Lung (tissue), 12 donors: Measurements from ENCODE around the gene SYT8. TPM values are rescaled to one million over a fixed set of nuclear protein-coding genes. Genes with fewer than 3 reads are reported as not detected.

ENCODE experiments used
- ATAC-seq: fragments of 200-7000 bp; cut with Tn5 transposase; one replicate; pipeline ENCODE4 v1.9.1; 2020; ENCODE audit warnings: moderate number of reproducible peaks; ENCODE audit not compliant: insufficient read depth, low FRiP score
- DNase-seq, 3 donors: peaks; one replicate each; pipeline ENCODE4 v3.0.0-alpha.2; 2013 to 2017
- H3K27ac ChIP-seq, 2 donors: one replicate each; pipeline ENCODE4 v1.5.1; 2013; ENCODE audit warnings: mild to moderate bottlenecking in 2 of 2, moderate library complexity in 2 of 2, control low read depth in 1 of 2, inconsistent platforms in 1 of 2, low read depth in 1 of 2, low read length in 1 of 2
- H3K27me3 ChIP-seq, 3 donors: one replicate each; pipeline ENCODE4 v1.5.1; 2013; ENCODE audit warnings: low read length in 2 of 3; ENCODE audit not compliant: control insufficient read depth in 3 of 3, insufficient read depth in 3 of 3
- H3K36me3 ChIP-seq, 4 donors: one replicate each; pipeline ENCODE4 v1.5.1; 2013; ENCODE audit warnings: low read length in 4 of 4, mild to moderate bottlenecking in 1 of 4, moderate library complexity in 1 of 4; ENCODE audit not compliant: control insufficient read depth in 4 of 4, insufficient read depth in 4 of 4
- H3K4me1 ChIP-seq, 5 donors: one replicate each; pipeline ENCODE4 v1.5.1; 2013; ENCODE audit warnings: low read length in 5 of 5, mild to moderate bottlenecking in 2 of 5, moderate library complexity in 1 of 5; ENCODE audit not compliant: control insufficient read depth in 5 of 5, insufficient read depth in 5 of 5
- H3K4me3 ChIP-seq: one replicate; pipeline ENCODE4 v1.5.1; 2013; ENCODE audit warnings: mild to moderate bottlenecking, control low read depth, moderate library complexity
- H3K9ac ChIP-seq, 2 donors: one replicate each; pipeline ENCODE4 v1.5.1; 2013; ENCODE audit warnings: low read length in 2 of 2, control low read depth in 1 of 2; ENCODE audit not compliant: insufficient read depth in 1 of 2
- H3K9me3 ChIP-seq, 4 donors: one replicate each; pipeline ENCODE4 v1.5.1; 2013; ENCODE audit warnings: low read length in 3 of 4, mild to moderate bottlenecking in 1 of 4, moderate library complexity in 1 of 4; ENCODE audit not compliant: control insufficient read depth in 4 of 4, insufficient read depth in 3 of 4
- CTCF ChIP-seq: IDR thresholded peaks from 2 replicates; pipeline ENCODE4 v1.5.1; 2012; ENCODE audit warnings: mild to moderate bottlenecking; ENCODE audit errors: control extremely low read depth, extremely low read depth
- WGBS, 2 donors: extraction: QIAGEN DNeasy Blood & Tissue Kit; methylation state at CpG; one replicate each; pipeline ENCODE4 v1.1.7; 2013; 5-methylcytosine and 5-hydroxymethylcytosine counted together
- polyA plus RNA-seq, 2 donors: library from polyadenylated mRNA; stranded (reverse); fragments of 200-250 nt; gene quantifications; one replicate each; pipeline ENCODE4 v1.2.1, GENCODE V29; 2013
- total RNA-seq, 2 donors: library from RNA; depleted of rRNA in 1 of 2; stranded (reverse); fragments of >200 nt in 1 of 2; gene quantifications; one replicate each; pipeline ENCODE4 v1.2.1, GENCODE V29; 2014 to 2021
- donor health status: control.
- donor health status: control.
- donor health status: Bipolar disorder and iron deficiency.
- donor health status: healthy.
- donor health status: DM: yes; HTN: yes; CAD: no.

The SYT8 gene
- total and polyA plus RNA-seq, 4 donors = 2.7 to 40.6 (median 16.9) TPM

- DNase-seq = no peak
- H3K27ac ChIP-seq = no peak overlapping the region
- no peak overlapping the region for H3K4me3 ChIP-seq
- peaks cover 0 to 12% (median 4%) of the 10 kb centered on the region in 4 donors for H3K9me3 ChIP-seq
- WGBS, 2 donors = 82 to 86% methylated on average over 1 of the region's 1 CpG
- H3K9ac ChIP-seq = no peak overlapping the region
- TF ChIP-seq CTCF = no peak
- H3K36me3 ChIP-seq = no peaks in the 10 kb centered on the region
- no peak for ATAC-seq
- no peaks in the 10 kb centered on the region for H3K4me1 ChIP-seq
- H3K27me3 ChIP-seq = peaks cover 0 to 2% (median 0%) of the 10 kb centered on the region in 3 donors
These were observed 17.3 kb upstream of the SYT8 start for GRCh38 chr11:1817511-1817910.

GRCh38 chr11:1819074-1819473, 15.7 kb upstream of the SYT8 start:
- ATAC-seq (no peak), DNase-seq (no peak)
- Histone ChIP-seq H3K4me3 (no peak overlapping the region), H3K4me1 (no peaks in the 10 kb centered on the region), H3K36me3 (no peaks in the 10 kb centered on the region), H3K9ac (no peak overlapping the region), H3K27me3 (peaks cover 0 to 2% (median 0%) of the 10 kb centered on the region in 3 donors), H3K9me3 (peaks cover 0 to 12% (median 4%) of the 10 kb centered on the region in 4 donors), H3K27ac (no peak overlapping the region)
- TF ChIP-seq CTCF = no peak
- 57 to 92% methylated on average over 3 of the region's 3 CpGs for WGBS, 2 donors

GRCh38 chr11:1820463-1821325, 14.1 kb upstream of the SYT8 start:
- peaks cover 0 to 12% (median 4%) of the 10 kb centered on the region in 4 donors for H3K9me3 ChIP-seq
- WGBS, 2 donors = 83 to 90% methylated on average over 14 of the region's 14 CpGs
- H3K9ac ChIP-seq = no peak overlapping the region
- H3K27me3 ChIP-seq = peaks cover 0 to 2% (median 0%) of the 10 kb centered on the region in 3 donors
- no peaks in the 10 kb centered on the region for H3K36me3 ChIP-seq
- H3K4me3 ChIP-seq = no peak overlapping the region
- H3K4me1 ChIP-seq = peaks cover 0 to under 1% (median 0%) of the 10 kb centered on the region in 5 donors
- no peak for TF ChIP-seq CTCF
- ATAC-seq (no peak), DNase-seq (no peak)
- no peak overlapping the region for H3K27ac ChIP-seq
